ENCODE results near the gene ARHGEF17.

ARHGEF17 gene

DNA sequence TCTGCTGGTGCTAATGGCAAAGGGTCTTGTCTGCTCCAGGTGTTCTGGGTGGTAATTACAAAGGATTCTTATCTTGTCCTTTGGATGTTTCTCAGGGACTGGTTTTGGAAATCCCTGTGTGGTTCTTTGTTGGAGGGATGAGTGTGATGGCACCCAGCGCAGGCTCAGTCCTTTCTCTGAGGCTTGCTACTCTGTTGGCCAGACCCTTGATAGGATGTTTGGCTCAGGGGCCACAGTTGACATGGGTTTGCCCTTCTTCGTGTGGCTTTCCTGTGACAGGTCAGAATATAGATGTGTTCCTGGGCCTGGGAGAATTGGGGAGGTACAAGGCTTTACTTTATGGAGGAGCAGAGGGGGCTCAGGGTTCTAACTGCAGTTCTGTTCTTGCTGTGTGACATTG is 4.0 kb downstream of the ARHGEF17 start:
- Histone ChIP-seq H4K12ac (ENCODE audit: low read depth, low read length) (no peak overlapping the region), H3K27me3 (ENCODE audit: insufficient read depth, low read length) (no peaks in the 10 kb centered on the region), H3K18ac (ENCODE audit: low read length) (no peak overlapping the region), H3K4me3 (ENCODE audit: low read depth, low read length) (no peak overlapping the region), H3K9ac (ENCODE audit: low read length) (peak overlapping the region; percentile 2), H2AFZ (ENCODE audit: insufficient read depth, low read length, poor library complexity) (no peak overlapping the region), H3K36me3 (ENCODE audit: control insufficient read depth in 1 of 2, insufficient read depth in 2 of 2, low read length in 2 of 2) (peaks cover 12 to 19% of the 10 kb centered on the region in 2 experiments), H3K23ac (ENCODE audit: low read length) (no peak overlapping the region), H2BK5ac (ENCODE audit: low read depth, low read length, poor library complexity) (no peak overlapping the region), H3K4ac (ENCODE audit: low read depth, low read length) (peak overlapping the region; percentile 41), H2AK5ac (ENCODE audit: low read length) (no peak overlapping the region), H2BK12ac (ENCODE audit: low read length) (no peak overlapping the region), H3K14ac (ENCODE audit: low read length) (no peak overlapping the region), H2BK120ac (ENCODE audit: insufficient read depth, low read length, poor library complexity) (no peak overlapping the region), H3K9me3 (ENCODE audit: insufficient read depth, low read depth, low read length) (peaks cover 2% of the 10 kb centered on the region), H3K79me2 (ENCODE audit: control insufficient read depth, insufficient read depth, low read length, poor library complexity) (peaks cover 51% of the 10 kb centered on the region), H3K79me1 (ENCODE audit: low read length) (peaks cover 26% of the 10 kb centered on the region), H4K91ac (ENCODE audit: low read depth, low read length) (no peak overlapping the region), H3K27ac (ENCODE audit: low read depth, low read length) (no peak overlapping the region), H3K4me2 (ENCODE audit: low read length) (peak overlapping the region; percentile 53), H4K8ac (ENCODE audit: low read depth, low read length) (no peak overlapping the region), H3K4me1 (ENCODE audit: control insufficient read depth in 1 of 2, insufficient read depth in 2 of 2, low read length in 2 of 2) (peaks cover 56 to 69% of the 10 kb centered on the region in 2 experiments)
- peak in 1 of 2 donors; percentile 23 for DNase-seq
- no CpG with 5 or more reads among the region's 2 CpGs for WGBS (ENCODE audit: extremely low coverage, insufficient coverage, insufficient read length)

DNA sequence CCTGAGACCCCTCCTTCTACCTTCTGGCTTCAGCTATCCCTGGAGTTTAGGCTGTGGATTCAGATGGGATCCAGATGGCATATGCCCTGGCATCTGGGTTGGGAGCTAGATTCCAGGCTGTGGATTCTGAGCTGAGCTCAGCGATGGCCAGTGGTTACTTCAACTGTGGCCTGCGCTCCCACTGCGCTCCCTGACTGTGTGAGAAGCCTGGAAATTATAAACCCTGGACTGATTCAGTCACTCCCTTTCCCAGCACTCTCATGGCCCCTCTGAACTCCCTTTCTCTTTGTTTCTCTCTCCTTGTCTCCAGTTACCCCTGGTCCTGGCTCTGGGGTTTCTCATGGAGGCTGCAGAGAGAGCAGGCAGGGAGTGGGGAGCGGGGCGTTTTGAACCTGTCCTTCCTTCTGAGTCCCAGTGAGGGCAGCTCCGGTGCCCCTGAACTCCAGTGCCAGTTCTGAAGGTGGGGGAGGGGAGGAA is 4.8 kb downstream of the ARHGEF17 start:
- no peaks in the 10 kb centered on the region for H3K27me3 ChIP-seq (ENCODE audit: insufficient read depth, low read length)
- H4K91ac ChIP-seq (ENCODE audit: low read depth, low read length) = peak overlapping the region; percentile 15
- H3K79me2 ChIP-seq (ENCODE audit: control insufficient read depth, insufficient read depth, low read length, poor library complexity) = peaks cover 48% of the 10 kb centered on the region
- peak overlapping the region; percentile 34 for H3K9ac ChIP-seq (ENCODE audit: low read length)
- H2AFZ ChIP-seq (ENCODE audit: insufficient read depth, low read length, poor library complexity) = no peak overlapping the region
- no CpG with 5 or more reads among the region's 6 CpGs for WGBS (ENCODE audit: extremely low coverage, insufficient coverage, insufficient read length)
- peak overlapping the region; percentile 5 for H2BK12ac ChIP-seq (ENCODE audit: low read length)
- DNase-seq = no peak
- no peak overlapping the region for H3K27ac ChIP-seq (ENCODE audit: low read depth, low read length)
- peaks cover 16 to 26% of the 10 kb centered on the region in 2 experiments for H3K36me3 ChIP-seq (ENCODE audit: control insufficient read depth in 1 of 2, insufficient read depth in 2 of 2, low read length in 2 of 2)
- H3K4me2 ChIP-seq (ENCODE audit: low read length) = peak overlapping the region; percentile 53
- no peak overlapping the region for H3K23ac ChIP-seq (ENCODE audit: low read length)
- no peak overlapping the region for H4K8ac ChIP-seq (ENCODE audit: low read depth, low read length)
- H4K12ac ChIP-seq (ENCODE audit: low read depth, low read length) = no peak overlapping the region
- H3K4ac ChIP-seq (ENCODE audit: low read depth, low read length) = peak overlapping the region; percentile 41
- H2AK5ac ChIP-seq (ENCODE audit: low read length) = no peak overlapping the region
- peak overlapping the region; percentile 18 for H2BK5ac ChIP-seq (ENCODE audit: low read depth, low read length, poor library complexity)
- H3K4me1 ChIP-seq (ENCODE audit: control insufficient read depth in 1 of 2, insufficient read depth in 2 of 2, low read length in 2 of 2) = peaks cover 56 to 69% of the 10 kb centered on the region in 2 experiments
- no peak overlapping the region for H2BK120ac ChIP-seq (ENCODE audit: insufficient read depth, low read length, poor library complexity)
- no peak overlapping the region for H3K14ac ChIP-seq (ENCODE audit: low read length)
- H3K18ac ChIP-seq (ENCODE audit: low read length) = peak overlapping the region; percentile 28
- H3K9me3 ChIP-seq (ENCODE audit: insufficient read depth, low read depth, low read length) = no peaks in the 10 kb centered on the region
- H3K4me3 ChIP-seq (ENCODE audit: low read depth, low read length) = no peak overlapping the region
- H3K79me1 ChIP-seq (ENCODE audit: low read length) = peaks cover 22% of the 10 kb centered on the region

DNA sequence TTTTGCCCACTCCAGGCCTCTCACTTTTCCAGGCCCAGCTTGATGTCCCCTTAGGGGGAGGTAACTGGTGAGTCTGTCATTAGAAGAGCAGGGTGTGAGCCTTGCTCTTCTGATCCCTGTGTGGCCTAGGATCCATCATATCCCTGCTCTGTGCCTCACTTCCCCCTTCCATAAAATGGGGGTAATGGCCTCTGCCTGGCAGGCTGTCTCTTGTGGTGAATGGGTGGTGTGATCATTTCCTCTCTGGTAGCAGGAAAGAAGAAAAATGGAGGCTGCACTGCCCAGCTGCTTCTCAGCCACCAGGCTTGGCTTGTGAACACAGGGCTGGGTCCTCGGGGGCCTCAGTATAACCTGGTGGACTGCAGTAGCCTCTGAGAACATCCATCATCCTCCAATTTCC is 5.6 kb downstream of the ARHGEF17 start:
- no peak overlapping the region for H3K18ac ChIP-seq (ENCODE audit: low read length)
- H4K8ac ChIP-seq (ENCODE audit: low read depth, low read length) = no peak overlapping the region
- peaks cover 15% of the 10 kb centered on the region for H3K79me1 ChIP-seq (ENCODE audit: low read length)
- H3K4ac ChIP-seq (ENCODE audit: low read depth, low read length) = peak overlapping the region; percentile 24
- peak overlapping the region; percentile 11 for H2BK12ac ChIP-seq (ENCODE audit: low read length)
- H3K4me2 ChIP-seq (ENCODE audit: low read length) = peak overlapping the region; percentile 53
- H2AFZ ChIP-seq (ENCODE audit: insufficient read depth, low read length, poor library complexity) = no peak overlapping the region
- no peak overlapping the region for H3K9ac ChIP-seq (ENCODE audit: low read length)
- no peak overlapping the region for H4K12ac ChIP-seq (ENCODE audit: low read depth, low read length)
- H3K27me3 ChIP-seq (ENCODE audit: insufficient read depth, low read length) = no peaks in the 10 kb centered on the region
- H4K91ac ChIP-seq (ENCODE audit: low read depth, low read length) = no peak overlapping the region
- H3K9me3 ChIP-seq (ENCODE audit: insufficient read depth, low read depth, low read length) = no peaks in the 10 kb centered on the region
- no peak overlapping the region for H3K4me3 ChIP-seq (ENCODE audit: low read depth, low read length)
- no peak for DNase-seq
- no peak overlapping the region for H2BK120ac ChIP-seq (ENCODE audit: insufficient read depth, low read length, poor library complexity)
- H2BK5ac ChIP-seq (ENCODE audit: low read depth, low read length, poor library complexity) = no peak overlapping the region
- H3K27ac ChIP-seq (ENCODE audit: low read depth, low read length) = no peak overlapping the region
- H2AK5ac ChIP-seq (ENCODE audit: low read length) = no peak overlapping the region
- peaks cover 17 to 29% of the 10 kb centered on the region in 2 experiments for H3K36me3 ChIP-seq (ENCODE audit: control insufficient read depth in 1 of 2, insufficient read depth in 2 of 2, low read length in 2 of 2)
- peaks cover 56 to 69% of the 10 kb centered on the region in 2 experiments for H3K4me1 ChIP-seq (ENCODE audit: control insufficient read depth in 1 of 2, insufficient read depth in 2 of 2, low read length in 2 of 2)
- H3K14ac ChIP-seq (ENCODE audit: low read length) = no peak overlapping the region
- WGBS (ENCODE audit: extremely low coverage, insufficient coverage, insufficient read length) = no CpG with 5 or more reads among the region's 1 CpG
- peaks cover 43% of the 10 kb centered on the region for H3K79me2 ChIP-seq (ENCODE audit: control insufficient read depth, insufficient read depth, low read length, poor library complexity)
- no peak overlapping the region for H3K23ac ChIP-seq (ENCODE audit: low read length)

DNA sequence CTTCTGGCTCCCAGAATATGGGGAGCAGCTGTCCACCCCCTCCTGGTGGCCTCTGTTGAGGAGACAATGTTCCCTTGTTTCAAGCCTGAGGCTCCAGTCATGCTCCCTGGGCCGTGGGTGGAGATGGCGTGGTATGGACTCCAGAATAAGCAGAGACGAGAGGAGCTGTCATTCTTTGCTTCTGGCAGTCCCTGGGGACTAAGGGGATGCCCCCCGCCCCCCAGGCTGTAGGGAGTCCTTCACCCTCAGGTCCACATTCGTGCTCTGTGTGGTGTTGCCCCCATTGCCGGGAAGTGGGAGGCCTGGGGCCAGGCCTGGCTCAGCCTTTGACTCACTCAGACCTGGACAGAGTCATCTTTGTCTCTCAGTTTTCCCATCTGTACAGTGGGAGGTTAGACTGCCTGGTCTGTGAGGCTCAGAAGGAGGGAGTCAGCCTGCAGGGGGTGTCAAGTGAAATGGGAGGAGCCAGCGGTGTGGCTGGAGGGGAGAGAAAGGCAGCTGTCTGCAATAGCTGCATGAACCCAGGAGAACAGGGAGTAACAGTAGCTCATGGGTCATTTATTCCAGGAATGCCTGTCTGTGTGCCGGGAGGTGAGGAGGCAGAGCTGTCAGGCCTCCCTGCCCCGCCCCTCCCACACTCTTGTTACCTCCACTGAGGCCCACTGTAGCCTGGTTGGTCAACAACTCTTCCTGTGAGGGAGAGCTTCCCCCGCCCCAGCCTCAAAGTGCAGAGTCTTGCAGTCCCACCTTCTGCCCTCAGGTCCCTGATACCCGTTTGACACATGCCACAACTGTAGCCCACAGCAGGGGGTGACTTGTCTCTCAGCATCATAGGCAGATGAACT is 6.3 kb downstream of the ARHGEF17 start:
- Histone ChIP-seq H2AK5ac (ENCODE audit: low read length) (no peak overlapping the region), H3K4me1 (ENCODE audit: control insufficient read depth in 1 of 2, insufficient read depth in 2 of 2, low read length in 2 of 2) (peaks cover 56 to 69% of the 10 kb centered on the region in 2 experiments), H3K27me3 (ENCODE audit: insufficient read depth, low read length) (no peaks in the 10 kb centered on the region), H3K79me2 (ENCODE audit: control insufficient read depth, insufficient read depth, low read length, poor library complexity) (peaks cover 39% of the 10 kb centered on the region), H3K4me2 (ENCODE audit: low read length) (peak overlapping the region; percentile 6), H4K8ac (ENCODE audit: low read depth, low read length) (no peak overlapping the region), H3K23ac (ENCODE audit: low read length) (no peak overlapping the region), H3K18ac (ENCODE audit: low read length) (no peak overlapping the region), H3K4me3 (ENCODE audit: low read depth, low read length) (no peak overlapping the region), H2AFZ (ENCODE audit: insufficient read depth, low read length, poor library complexity) (no peak overlapping the region), H2BK120ac (ENCODE audit: insufficient read depth, low read length, poor library complexity) (peak overlapping the region; percentile 11), H3K9me3 (ENCODE audit: insufficient read depth, low read depth, low read length) (no peaks in the 10 kb centered on the region), H4K12ac (ENCODE audit: low read depth, low read length) (no peak overlapping the region), H3K4ac (ENCODE audit: low read depth, low read length) (no peak overlapping the region), H2BK12ac (ENCODE audit: low read length) (no peak overlapping the region), H4K91ac (ENCODE audit: low read depth, low read length) (no peak overlapping the region), H3K27ac (ENCODE audit: low read depth, low read length) (peak overlapping the region; percentile 31), H3K14ac (ENCODE audit: low read length) (no peak overlapping the region), H2BK5ac (ENCODE audit: low read depth, low read length, poor library complexity) (no peak overlapping the region), H3K36me3 (ENCODE audit: control insufficient read depth in 1 of 2, insufficient read depth in 2 of 2, low read length in 2 of 2) (peaks cover 20 to 29% of the 10 kb centered on the region in 2 experiments), H3K9ac (ENCODE audit: low read length) (no peak overlapping the region), H3K79me1 (ENCODE audit: low read length) (peaks cover 10% of the 10 kb centered on the region)
- peak; percentile 98 to 99 for DNase-seq
- no CpG with 5 or more reads among the region's 11 CpGs for WGBS (ENCODE audit: extremely low coverage, insufficient coverage, insufficient read length)
